22Rv1 (cell line): ENCODE data around the gene FOXD4L1.
"Not testable (repeated sequence)": the region's sequence is repeated elsewhere in the genome, so short reads cannot be mapped to it uniquely, and the experiment has no call there.

Experiments used
- CTCF ChIP-seq: fragments of 450-650 bp; IDR thresholded peaks from 2 replicates; pipeline ENCODE4 v1.5.1; 2017; ENCODE audit warnings: mild to moderate bottlenecking
- ZFX ChIP-seq: fragments of 450-650 bp; IDR thresholded peaks from 2 replicates; pipeline ENCODE4 v1.6.1; 2017; ENCODE audit warnings: antibody characterized with exemption, borderline replicate concordance

GRCh38 chr2:113540834-113541203, 42.4 kb downstream of the FOXD4L1 start:
- not testable (repeated sequence) for TF ChIP-seq CTCF, ZFX
